PC-3 (cell line): ENCODE measurements around the gene FMNL2. TPM values are rescaled to one million over a fixed set of nuclear protein-coding genes. Genes with fewer than 3 reads are reported as not detected.

Source experiments
- ATAC-seq: fragments of 200-7000 bp; cut with Tn5 transposase; 2 replicates; pipeline ENCODE4 v1.9.1; 2020; ENCODE audit warnings: mild to moderate bottlenecking, moderate library complexity
- BruUV-seq: library from RNA; stranded (reverse); fragments of 400-500 nt; replicated peaks from 2 replicates; lab custom pipeline; 2021; lab: Mats Ljungman, UMichigan
- CTCF ChIA-PET: fragments of 300-600 bp; sonication (Branson Sonifier 250); formaldehyde crosslinking; loops from one replicate; lab custom pipeline; 2022; ENCODE audit warnings: antibody characterized with exemption; lab: Charles Lee
- POLR2A ChIA-PET: fragments of 300-600 bp; sonication (Branson Sonifier 250); formaldehyde crosslinking; loops from one replicate; lab custom pipeline; 2022; ENCODE audit warnings: antibody characterized with exemption; ENCODE audit not compliant: unreplicated experiment; lab: Charles Lee
- DNase-seq: peaks from one replicate; pipeline ENCODE4 v3.0.0-alpha.2; 2015
- H2AFZ ChIP-seq: fragments of 300-600 bp; sonication (generic); 2 replicates; pipeline ENCODE4 v1.6.0; 2016; ENCODE audit warnings: antibody characterized with exemption, low read length
- H3F3A ChIP-seq: fragments of 300-600 bp; sonication (generic); one replicate; pipeline ENCODE4 v1.6.0; 2017; ENCODE audit warnings: antibody characterized with exemption, low read length, control low read depth, mild to moderate bottlenecking; ENCODE audit not compliant: unreplicated experiment
- H3K27ac ChIP-seq: fragments of 300-600 bp; sonication (generic); 2 replicates; pipeline ENCODE4 v1.5.1; 2016; ENCODE audit warnings: mild to moderate bottlenecking, low read length
- H3K27me3 ChIP-seq: fragments of 300-600 bp; sonication (generic); 2 replicates; pipeline ENCODE4 v1.6.1; 2016; ENCODE audit warnings: low read length, mixed read lengths
- H3K36me3 ChIP-seq: fragments of 300-600 bp; sonication (generic); 2 replicates; pipeline ENCODE4 v1.6.1; 2016; ENCODE audit warnings: low read depth, mixed run types, low read length, mixed read lengths
- H3K4me1 ChIP-seq: fragments of 300-600 bp; sonication (generic); 2 replicates; pipeline ENCODE4 v1.5.1; 2016; ENCODE audit warnings: low read length; ENCODE audit not compliant: insufficient read depth
- H3K4me2 ChIP-seq: fragments of 300-600 bp; sonication (generic); 2 replicates; pipeline ENCODE4 v1.6.0; 2016; ENCODE audit warnings: low read length
- H3K4me3 ChIP-seq: fragments of 300-600 bp; sonication (generic); 2 replicates; pipeline ENCODE4 v1.5.1; 2016; ENCODE audit warnings: mild to moderate bottlenecking, low read length, mixed read lengths
- H3K79me2 ChIP-seq: fragments of 300-600 bp; sonication (generic); 2 replicates; pipeline ENCODE4 v1.6.1; 2017; ENCODE audit warnings: low read length, mixed read lengths
- H3K9ac ChIP-seq: fragments of 300-600 bp; sonication (generic); 2 replicates; pipeline ENCODE4 v1.6.0; 2016; ENCODE audit warnings: mild to moderate bottlenecking, low read length
- H3K9me2 ChIP-seq: fragments of 300-600 bp; sonication (generic); replicated peaks from 2 replicates; pipeline ENCODE4 v1.6.1; 2016; ENCODE audit warnings: mixed run types, low read length, mixed read lengths
- H3K9me3 ChIP-seq: fragments of 300-600 bp; sonication (generic); 2 replicates; pipeline ENCODE4 v1.6.1; 2016; ENCODE audit warnings: low read length, mixed read lengths
- H4K20me1 ChIP-seq: fragments of 300-600 bp; sonication (generic); 2 replicates; pipeline ENCODE4 v1.6.1; 2016; ENCODE audit warnings: low read length, mixed read lengths
- CTCF ChIP-seq: fragments of 300-600 bp; sonication (generic); conservative IDR thresholded peaks from 2 replicates; pipeline ENCODE4 v1.5.1; 2017; ENCODE audit warnings: antibody characterized with exemption, low read depth, mild to moderate bottlenecking, low read length
- EZH2 ChIP-seq: fragments of 300-600 bp; sonication (generic); IDR thresholded peaks from one replicate; pipeline ENCODE4 v1.6.1; 2017; ENCODE audit warnings: antibody characterized with exemption, mild to moderate bottlenecking, low read length; ENCODE audit not compliant: unreplicated experiment
- EZH2phosphoT487 ChIP-seq: fragments of 300-600 bp; sonication (generic); IDR thresholded peaks from 2 replicates; pipeline ENCODE4 v1.6.1; 2018; ENCODE audit warnings: mild to moderate bottlenecking, antibody characterized with exemption, low read length, borderline replicate concordance
- intact Hi-C: fragments of 100-400 bp; cut with micrococcal nuclease; formaldehyde crosslinking; loops from 2 replicates; pipeline ENCODE4 v1.9.0; 2023
- total RNA-seq: library from RNA; depleted of rRNA; stranded (reverse); fragments of >200 nt; gene quantifications from 2 replicates; pipeline ENCODE4 v1.2.3, GENCODE V29; 2014

The FMNL2 gene
- total RNA-seq, 1 experiment from 2014 or later, result 15.8 TPM

- Histone ChIP-seq H4K20me1 (no peaks in the 10 kb centered on the region), H2AFZ (no peak overlapping the region), H3K27ac (no peak overlapping the region), H3K9ac (no peak overlapping the region), H3K4me3 (no peak overlapping the region), H3K36me3 (0 out of 2 replicates have a peak, but pooled peaks cover 2% of the 10 kb centered on the region), H3K9me3 (no peaks in the 10 kb centered on the region), H3K79me2 (no peaks in the 10 kb centered on the region), H3K27me3 (no peaks in the 10 kb centered on the region), H3K4me2 (no peak overlapping the region), H3F3A (no peaks in the 10 kb centered on the region), H3K4me1 (peaks cover 51% of the 10 kb centered on the region), H3K9me2 (no peaks in the 10 kb centered on the region)
- intact Hi-C loops, result loop anchor here (5.0 kb wide), 1 partner anchor 379 kb away; the partner anchor contains the start of gene STAM2
- DNase-seq (no peak), ATAC-seq (no peak)
- BruUV-seq, result no TSS peak
- TF ChIP-seq CTCF (no peak), EZH2phosphoT487 (no peak), EZH2 (no peak)
- CTCF ChIA-PET, result no interaction called here
- POLR2A ChIA-PET, result no interaction called here
Observed at GRCh38 chr2:152556506-152556905, 221.5 kb downstream of the FMNL2 start.

GRCh38 chr2:152557273-152557888 lies 222.4 kb downstream of the FMNL2 start:
- Histone ChIP-seq H3K4me1 (peaks cover 55% of the 10 kb centered on the region), H3K27ac (no peak overlapping the region), H3K9me2 (no peaks in the 10 kb centered on the region), H4K20me1 (no peaks in the 10 kb centered on the region), H2AFZ (no peak overlapping the region), H3K79me2 (no peaks in the 10 kb centered on the region), H3K27me3 (no peaks in the 10 kb centered on the region), H3F3A (no peaks in the 10 kb centered on the region), H3K4me2 (no peak overlapping the region), H3K9me3 (no peaks in the 10 kb centered on the region), H3K9ac (no peak overlapping the region), H3K36me3 (0 out of 2 replicates have a peak, but pooled peaks cover 5% of the 10 kb centered on the region), H3K4me3 (no peak overlapping the region)
- no TSS peak for BruUV-seq
- CTCF ChIA-PET, result no interaction called here
- no peak for ATAC-seq
- POLR2A ChIA-PET, result no interaction called here
- no peak for TF ChIP-seq CTCF
- no peak for TF ChIP-seq EZH2
- TF ChIP-seq EZH2phosphoT487, result no peak
- no peak for DNase-seq
- intact Hi-C loops, result loop anchor here (5.0 kb wide), 1 partner anchor 380 kb away; the partner anchor contains the start of gene STAM2
